HepG2 (cell line): ENCODE results near the gene BAHD1. TPM values are rescaled to one million over a fixed set of nuclear protein-coding genes. Genes with fewer than 3 reads are reported as not detected.

Experiments
- ATAC-seq: fragments of 200-7000 bp; cut with Tn5 transposase; 3 replicates; pipeline ENCODE4 v1.9.1; 2020; ENCODE audit warnings: mild to moderate bottlenecking, moderate library complexity
- BruUV-seq: library from RNA; stranded (reverse); fragments of 400-500 nt; replicated peaks from 2 replicates; lab custom pipeline; 2021; lab: Mats Ljungman, UMichigan
- CTCF ChIA-PET: fragments of 300-600 bp; formaldehyde crosslinking; extraction: SDS; loops from one replicate; lab custom pipeline; 2021; ENCODE audit warnings: low total read pairs, inconsistent platforms, low intra/inter-chr PET ratio; lab: Yijun Ruan, JAX
- POLR2A ChIA-PET: fragments of 350-600 bp; sonication (Branson Sonifier 250); formaldehyde crosslinking; loops from one replicate; lab custom pipeline; 2020; ENCODE audit warnings: antibody characterized with exemption, inconsistent platforms; lab: Yijun Ruan, JAX
- DNase-seq: peaks from one replicate; pipeline ENCODE4 v3.0.0-alpha.2; 2015; ENCODE audit warnings: low spot score
- FAIRE-seq: peaks from 3 replicates; lab custom pipeline; 2011; peaks lifted over from hg19 to GRCh38; lab: Jason Lieb, UNC
- H2AFZ ChIP-seq: one replicate; pipeline ENCODE4 v1.6.1; 2011; ENCODE audit warnings: low read length, inconsistent platforms
- H3K27ac ChIP-seq: fragments of 300-600 bp; 3 replicates; pipeline ENCODE4 v1.8.0; 2011; ENCODE audit warnings: mixed run types, mild to moderate bottlenecking, mixed read lengths, low read length, inconsistent platforms; ENCODE audit not compliant: insufficient read depth; ENCODE audit errors: extremely low read length
- H3K27me3 ChIP-seq, 2 experiments: fragments of 200-600 bp in 1 of 2; 2 replicates in 1 of 2; 3 replicates in 1 of 2; pipeline versions ENCODE4 v1.6.0 to v1.8.0; 2011; ENCODE audit warnings: low read length in 2 of 2, mild to moderate bottlenecking in 2 of 2, moderate library complexity in 2 of 2, inconsistent platforms in 1 of 2; ENCODE audit not compliant: insufficient read depth in 2 of 2, control insufficient read depth in 1 of 2
- H3K36me3 ChIP-seq, 2 experiments: fragments of 200-600 bp in 1 of 2; replicated peaks in 1 of 2; 2 replicates in 1 of 2; 3 replicates in 1 of 2; pipeline versions ENCODE4 v1.5.1 to v1.8.0; 2011; ENCODE audit warnings: low read length in 2 of 2, inconsistent platforms in 1 of 2; ENCODE audit not compliant: insufficient read depth in 2 of 2, control insufficient read depth in 1 of 2
- H3K4me1 ChIP-seq: 2 replicates; pipeline ENCODE4 v1.5.1; 2012; ENCODE audit warnings: low read length, inconsistent platforms; ENCODE audit not compliant: insufficient read depth
- H3K4me2 ChIP-seq: 2 replicates; pipeline ENCODE4 v1.6.0; 2011; ENCODE audit warnings: low read depth, low read length, inconsistent platforms
- H3K4me3 ChIP-seq, 3 experiments: fragments of 200-600 bp in 1 of 3; sonication (generic), shearing (Covaris generic) in 1 of 3; replicated peaks in 1 of 3; 2 replicates each; pipeline ENCODE4 v1.5.1; 2011 to 2016; ENCODE audit warnings: low read length in 3 of 3, inconsistent platforms in 2 of 3, low read depth in 2 of 3, mild to moderate bottlenecking in 2 of 3, control low read depth in 1 of 3, mixed read lengths in 1 of 3; ENCODE audit not compliant: insufficient read depth in 1 of 3
- H3K79me2 ChIP-seq: one replicate; pipeline ENCODE4 v1.6.1; 2011; ENCODE audit warnings: low read length, inconsistent platforms; ENCODE audit not compliant: insufficient read depth
- H3K9ac ChIP-seq: 2 replicates; pipeline ENCODE4 v1.6.0; 2011; ENCODE audit warnings: mild to moderate bottlenecking, low read depth, low read length, inconsistent platforms; ENCODE audit not compliant: insufficient read depth
- H3K9me3 ChIP-seq: 2 replicates; pipeline ENCODE4 v1.5.1; 2012; ENCODE audit warnings: mild to moderate bottlenecking, low read length
- H4K20me1 ChIP-seq: 2 replicates; pipeline ENCODE4 v1.6.0; 2011; ENCODE audit warnings: inconsistent platforms, mild to moderate bottlenecking, low read length, moderate library complexity; ENCODE audit not compliant: insufficient read depth
- HMG20B ChIP-seq: conservative IDR thresholded peaks from 2 replicates; pipeline ENCODE4 v1.6.1; 2016; ENCODE audit warnings: missing genetic modification reagents, missing compliant biosample characterization
- HOXD1 ChIP-seq: sonication (generic); formaldehyde crosslinking; IDR thresholded peaks from 2 replicates; pipeline ENCODE4 v1.5.0; 2020; ENCODE audit warnings: missing genetic modification reagents
- KDM4B ChIP-seq: sonication (generic); formaldehyde crosslinking; IDR thresholded peaks from 2 replicates; pipeline ENCODE4 v1.4.0; 2020; ENCODE audit warnings: missing genetic modification reagents
- MAF1 ChIP-seq: sonication (generic); formaldehyde crosslinking; IDR thresholded peaks from 2 replicates; pipeline ENCODE4 v1.5.0; 2020; ENCODE audit warnings: missing genetic modification reagents, borderline replicate concordance
- NFRKB ChIP-seq: fragments of 450-650 bp; IDR thresholded peaks from 2 replicates; pipeline ENCODE4 v1.6.1; 2017
- ZEB1 ChIP-seq: IDR thresholded peaks from 2 replicates; pipeline ENCODE4 v1.6.1; 2012; ENCODE audit warnings: mild to moderate bottlenecking, low read depth, inconsistent platforms; ENCODE audit not compliant: insufficient replicate concordance
- ZKSCAN8 ChIP-seq: IDR thresholded peaks from 2 replicates; pipeline ENCODE4 v1.6.1; 2016; ENCODE audit warnings: borderline replicate concordance, missing genetic modification reagents, missing compliant biosample characterization
- ZNF232 ChIP-seq: sonication (generic); formaldehyde crosslinking; IDR thresholded peaks from 2 replicates; pipeline ENCODE4 v1.4.0; 2020; ENCODE audit warnings: missing genetic modification reagents, borderline replicate concordance
- ZNF326 ChIP-seq: sonication (generic); formaldehyde crosslinking; IDR thresholded peaks from 2 replicates; pipeline ENCODE4 v1.4.0; 2020; ENCODE audit warnings: missing genetic modification reagents, borderline replicate concordance
- ZSCAN25 ChIP-seq: sonication (generic); formaldehyde crosslinking; IDR thresholded peaks from 2 replicates; pipeline ENCODE4 v1.8.0; 2022; ENCODE audit warnings: mild to moderate bottlenecking, missing genetic modification reagents
- WGBS: methylation state at CpG from one replicate; pipeline ENCODE4 v1.1.6; 2017; ENCODE audit warnings: low lambda C conversion rate; 5-methylcytosine and 5-hydroxymethylcytosine counted together
- in situ Hi-C: cut with HindIII; loops from 2 replicates; pipeline ENCODE4 v1.10.0; 2017; ENCODE audit warnings: low pct_unique_long_range_greater_than_20kb; ENCODE audit not compliant: extremely low pct_ligation_motif_present
- intact Hi-C: fragments of 100-400 bp; cut with micrococcal nuclease; formaldehyde crosslinking; loops from one replicate; pipeline ENCODE4 v1.10.0; 2022; ENCODE audit not compliant: unreplicated experiment
- polyA plus RNA-seq, 8 experiments: library from polyadenylated mRNA; depleted of rRNA in 3 of 8; stranded (reverse) in 7 of 8; unstranded in 1 of 8; fragments of >200 nt; fragmentation: Illumina TruSeq in 4 of 8; extraction: Trizol in 4 of 8; gene quantifications; 2 replicates each; pipeline versions ENCODE4 v1.2.1 to v1.2.3, GENCODE V29; 2011 to 2016; ENCODE audit warnings: low read depth in 4 of 8, missing spikeins in 1 of 8, mixed read lengths in 1 of 8; ENCODE audit not compliant: insufficient read depth in 1 of 8
- total RNA-seq, 5 experiments: library from RNA; depleted of rRNA; stranded (reverse); fragments of >200 nt; fragmentation: Illumina TruSeq; extraction: Trizol; gene quantifications; 2 replicates each; pipeline ENCODE4 v1.2.3, GENCODE V29; 2016; ENCODE audit warnings: low read depth in 1 of 5
- TF ChIP-seq, protein P1 (sequence below): IDR thresholded peaks from 2 replicates; pipeline ENCODE4 v1.6.1; 2016; ENCODE audit warnings: control low read depth
- TF ChIP-seq, protein P2 (sequence below): sonication (generic); formaldehyde crosslinking; IDR thresholded peaks from 2 replicates; pipeline ENCODE4 v1.4.0; 2020; ENCODE audit warnings: missing genetic modification reagents
- TF ChIP-seq, protein P3 (sequence below): sonication (generic); formaldehyde crosslinking; IDR thresholded peaks from 2 replicates; pipeline ENCODE4 v1.4.0; 2020; ENCODE audit warnings: low read depth, mild to moderate bottlenecking, missing genetic modification reagents

BAHD1 gene
- total and polyA plus RNA-seq, 2 of the 13 experiments (the other 11 are each of a cell fraction or from before 2014, with no cell fraction given) = 3.3 to 8.7 TPM

DNA sequence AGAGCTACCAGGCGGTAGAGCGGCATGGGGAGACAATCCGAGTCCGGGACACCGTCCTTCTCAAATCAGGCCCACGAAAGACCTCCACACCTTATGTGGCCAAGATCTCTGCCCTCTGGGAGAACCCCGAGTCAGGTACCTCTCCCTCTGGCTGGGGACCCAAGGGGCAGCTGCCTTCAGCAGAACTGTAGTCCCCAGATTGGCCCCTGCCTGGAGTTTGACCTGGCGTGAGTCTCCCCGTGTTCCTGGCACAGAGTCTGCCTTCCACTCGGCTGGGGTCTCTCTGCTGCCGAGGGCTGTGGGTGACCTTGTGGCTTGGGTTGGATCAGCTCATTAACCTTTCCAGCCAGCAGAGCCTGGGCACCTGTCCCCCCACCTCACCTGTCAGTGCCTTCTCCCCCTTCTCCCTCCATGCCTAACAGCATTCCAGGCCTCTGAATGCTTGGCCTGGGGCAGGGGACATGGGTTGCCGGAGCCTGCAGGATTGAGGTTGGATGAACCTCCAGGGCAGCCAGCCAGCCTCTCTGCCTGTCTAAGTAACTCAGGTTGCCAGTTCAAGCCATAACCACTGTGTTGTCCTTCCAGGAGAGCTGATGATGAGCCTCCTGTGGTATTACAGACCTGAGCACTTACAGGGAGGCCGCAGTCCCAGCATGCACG is 23.3 kb downstream of the BAHD1 start:
- H2AFZ ChIP-seq = no peak overlapping the region
- peaks cover 2% of the 10 kb centered on the region for H3K79me2 ChIP-seq
- H3K36me3 ChIP-seq = peaks cover 25 to 45% of the 10 kb centered on the region in 2 experiments; a peak in 4 of 5 replicates
- TF ChIP-seq ZSCAN25 (CRISPR knock-in tag) (no peak), ZEB1 (no peak), HOXD1 (CRISPR knock-in tag) (no peak), ZKSCAN8 (CRISPR knock-in tag) (no peak), HMG20B (CRISPR knock-in tag) (no peak)
- TF ChIP-seq, protein P1, sequence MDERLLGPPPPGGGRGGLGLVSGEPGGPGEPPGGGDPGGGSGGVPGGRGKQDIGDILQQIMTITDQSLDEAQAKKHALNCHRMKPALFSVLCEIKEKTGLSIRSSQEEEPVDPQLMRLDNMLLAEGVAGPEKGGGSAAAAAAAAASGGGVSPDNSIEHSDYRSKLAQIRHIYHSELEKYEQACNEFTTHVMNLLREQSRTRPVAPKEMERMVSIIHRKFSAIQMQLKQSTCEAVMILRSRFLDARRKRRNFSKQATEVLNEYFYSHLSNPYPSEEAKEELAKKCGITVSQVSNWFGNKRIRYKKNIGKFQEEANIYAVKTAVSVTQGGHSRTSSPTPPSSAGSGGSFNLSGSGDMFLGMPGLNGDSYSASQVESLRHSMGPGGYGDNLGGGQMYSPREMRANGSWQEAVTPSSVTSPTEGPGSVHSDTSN (CRISPR knock-in tag) = no peak
- TF ChIP-seq, all 625 proteins: peak for 0
- in situ Hi-C loops = no loop called here
- no peak overlapping the region for H3K4me3 ChIP-seq
- FAIRE-seq = no peak
- ChIA-PET CTCF (no interaction called here), POLR2A (no interaction called here)
- no peak overlapping the region for H3K9ac ChIP-seq
- H3K9me3 ChIP-seq = no peaks in the 10 kb centered on the region
- no peak for ATAC-seq
- no peaks in the 10 kb centered on the region for H4K20me1 ChIP-seq
- no peaks in the 10 kb centered on the region for H3K27me3 ChIP-seq
- no peak for DNase-seq
- H3K4me2 ChIP-seq = no peak overlapping the region
- H3K27ac ChIP-seq = no peak overlapping the region
- WGBS = 95% methylated on average over 9 of the region's 14 CpGs
- no peaks in the 10 kb centered on the region for H3K4me1 ChIP-seq
- BruUV-seq = no TSS peak
- intact Hi-C loops = no loop called here

DNA sequence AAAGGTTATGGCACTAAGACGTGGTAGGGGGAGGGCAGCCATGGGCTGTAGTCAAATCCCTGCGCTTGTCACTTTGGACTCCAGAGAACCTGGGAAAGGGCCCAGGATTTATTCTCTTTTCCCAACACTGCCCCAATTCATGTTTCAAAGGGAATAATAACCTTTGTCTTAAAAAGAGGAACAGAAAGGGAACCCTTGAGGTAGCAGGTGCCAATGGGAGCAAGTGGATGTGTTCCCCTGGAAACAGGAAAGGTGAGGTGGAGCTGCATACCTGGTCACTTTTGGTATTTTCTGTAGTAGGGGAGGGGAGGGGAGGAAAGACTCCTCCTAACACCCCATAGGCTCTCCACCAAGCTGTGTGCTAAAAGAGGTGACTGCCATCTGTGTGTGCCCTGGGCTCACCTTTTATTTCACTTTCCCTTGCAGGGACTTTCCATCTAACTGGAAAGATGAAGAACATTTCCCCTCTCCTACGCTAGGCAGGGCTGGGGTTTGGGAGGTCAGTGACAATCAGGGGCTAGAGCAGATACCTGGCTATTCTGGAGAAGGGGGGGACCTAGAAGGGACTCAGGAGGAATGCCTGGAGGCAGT is 23.9 kb downstream of the BAHD1 start:
- H3K9ac ChIP-seq = no peak overlapping the region
- intact Hi-C loops (no loop called here), in situ Hi-C loops (no loop called here)
- H3K4me2 ChIP-seq = no peak overlapping the region
- no peaks in the 10 kb centered on the region for H3K27me3 ChIP-seq
- ChIA-PET POLR2A (no interaction called here), CTCF (no interaction called here)
- no peaks in the 10 kb centered on the region for H3K9me3 ChIP-seq
- no peak overlapping the region for H3K27ac ChIP-seq
- no peaks in the 10 kb centered on the region for H4K20me1 ChIP-seq
- 100% methylated on average over 3 of the region's 3 CpGs for WGBS
- H3K79me2 ChIP-seq = peaks cover 2% of the 10 kb centered on the region
- peaks cover 2% of the 10 kb centered on the region; the same call in 1 of the 2 replicates for H3K4me1 ChIP-seq
- ATAC-seq = no peak
- H3K4me3 ChIP-seq = no peak overlapping the region
- no TSS peak for BruUV-seq
- no peak for DNase-seq
- peaks cover 21 to 42% of the 10 kb centered on the region in 2 experiments; a peak in 4 of 5 replicates for H3K36me3 ChIP-seq
- H2AFZ ChIP-seq = no peak overlapping the region
- no peak for FAIRE-seq
- TF ChIP-seq MAF1 (CRISPR knock-in tag) (no peak), KDM4B (no peak), NFRKB (no peak), ZNF232 (CRISPR knock-in tag) (no peak), ZNF326 (CRISPR knock-in tag) (no peak)
- TF ChIP-seq, protein P2, sequence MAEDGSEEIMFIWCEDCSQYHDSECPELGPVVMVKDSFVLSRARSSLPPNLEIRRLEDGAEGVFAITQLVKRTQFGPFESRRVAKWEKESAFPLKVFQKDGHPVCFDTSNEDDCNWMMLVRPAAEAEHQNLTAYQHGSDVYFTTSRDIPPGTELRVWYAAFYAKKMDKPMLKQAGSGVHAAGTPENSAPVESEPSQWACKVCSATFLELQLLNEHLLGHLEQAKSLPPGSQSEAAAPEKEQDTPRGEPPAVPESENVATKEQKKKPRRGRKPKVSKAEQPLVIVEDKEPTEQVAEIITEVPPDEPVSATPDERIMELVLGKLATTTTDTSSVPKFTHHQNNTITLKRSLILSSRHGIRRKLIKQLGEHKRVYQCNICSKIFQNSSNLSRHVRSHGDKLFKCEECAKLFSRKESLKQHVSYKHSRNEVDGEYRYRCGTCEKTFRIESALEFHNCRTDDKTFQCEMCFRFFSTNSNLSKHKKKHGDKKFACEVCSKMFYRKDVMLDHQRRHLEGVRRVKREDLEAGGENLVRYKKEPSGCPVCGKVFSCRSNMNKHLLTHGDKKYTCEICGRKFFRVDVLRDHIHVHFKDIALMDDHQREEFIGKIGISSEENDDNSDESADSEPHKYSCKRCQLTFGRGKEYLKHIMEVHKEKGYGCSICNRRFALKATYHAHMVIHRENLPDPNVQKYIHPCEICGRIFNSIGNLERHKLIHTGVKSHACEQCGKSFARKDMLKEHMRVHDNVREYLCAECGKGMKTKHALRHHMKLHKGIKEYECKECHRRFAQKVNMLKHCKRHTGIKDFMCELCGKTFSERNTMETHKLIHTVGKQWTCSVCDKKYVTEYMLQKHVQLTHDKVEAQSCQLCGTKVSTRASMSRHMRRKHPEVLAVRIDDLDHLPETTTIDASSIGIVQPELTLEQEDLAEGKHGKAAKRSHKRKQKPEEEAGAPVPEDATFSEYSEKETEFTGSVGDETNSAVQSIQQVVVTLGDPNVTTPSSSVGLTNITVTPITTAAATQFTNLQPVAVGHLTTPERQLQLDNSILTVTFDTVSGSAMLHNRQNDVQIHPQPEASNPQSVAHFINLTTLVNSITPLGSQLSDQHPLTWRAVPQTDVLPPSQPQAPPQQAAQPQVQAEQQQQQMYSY (CRISPR knock-in tag) = no peak
- TF ChIP-seq, protein P3, sequence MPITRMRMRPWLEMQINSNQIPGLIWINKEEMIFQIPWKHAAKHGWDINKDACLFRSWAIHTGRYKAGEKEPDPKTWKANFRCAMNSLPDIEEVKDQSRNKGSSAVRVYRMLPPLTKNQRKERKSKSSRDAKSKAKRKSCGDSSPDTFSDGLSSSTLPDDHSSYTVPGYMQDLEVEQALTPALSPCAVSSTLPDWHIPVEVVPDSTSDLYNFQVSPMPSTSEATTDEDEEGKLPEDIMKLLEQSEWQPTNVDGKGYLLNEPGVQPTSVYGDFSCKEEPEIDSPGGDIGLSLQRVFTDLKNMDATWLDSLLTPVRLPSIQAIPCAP = no peak
